HepG2 (cell line): ENCODE results near the gene NPPB. TPM values are rescaled to one million over a fixed set of nuclear protein-coding genes. Genes with fewer than 3 reads are reported as not detected.

ENCODE experiments used
- ATAC-seq: fragments of 200-7000 bp; cut with Tn5 transposase; 3 replicates; pipeline ENCODE4 v1.9.1; 2020; ENCODE audit warnings: mild to moderate bottlenecking, moderate library complexity
- BruUV-seq: library from RNA; stranded (reverse); fragments of 400-500 nt; replicated peaks from 2 replicates; lab custom pipeline; 2021; lab: Mats Ljungman, UMichigan
- CTCF ChIA-PET: fragments of 300-600 bp; formaldehyde crosslinking; extraction: SDS; loops from one replicate; lab custom pipeline; 2021; ENCODE audit warnings: low total read pairs, inconsistent platforms, low intra/inter-chr PET ratio; lab: Yijun Ruan, JAX
- POLR2A ChIA-PET: fragments of 350-600 bp; sonication (Branson Sonifier 250); formaldehyde crosslinking; loops from one replicate; lab custom pipeline; 2020; ENCODE audit warnings: antibody characterized with exemption, inconsistent platforms; lab: Yijun Ruan, JAX
- DNase-seq: peaks from one replicate; pipeline ENCODE4 v3.0.0-alpha.2; 2015; ENCODE audit warnings: low spot score
- FAIRE-seq: peaks from 3 replicates; lab custom pipeline; 2011; peaks lifted over from hg19 to GRCh38; lab: Jason Lieb, UNC
- H2AFZ ChIP-seq: one replicate; pipeline ENCODE4 v1.6.1; 2011; ENCODE audit warnings: low read length, inconsistent platforms
- H3K27ac ChIP-seq: fragments of 300-600 bp; 3 replicates; pipeline ENCODE4 v1.8.0; 2011; ENCODE audit warnings: mixed run types, mild to moderate bottlenecking, mixed read lengths, low read length, inconsistent platforms; ENCODE audit not compliant: insufficient read depth; ENCODE audit errors: extremely low read length
- H3K27me3 ChIP-seq, 2 experiments: fragments of 200-600 bp in 1 of 2; 2 replicates in 1 of 2; 3 replicates in 1 of 2; pipeline versions ENCODE4 v1.6.0 to v1.8.0; 2011; ENCODE audit warnings: low read length in 2 of 2, mild to moderate bottlenecking in 2 of 2, moderate library complexity in 2 of 2, inconsistent platforms in 1 of 2; ENCODE audit not compliant: insufficient read depth in 2 of 2, control insufficient read depth in 1 of 2
- H3K36me3 ChIP-seq, 2 experiments: fragments of 200-600 bp in 1 of 2; replicated peaks in 1 of 2; 2 replicates in 1 of 2; 3 replicates in 1 of 2; pipeline versions ENCODE4 v1.5.1 to v1.8.0; 2011; ENCODE audit warnings: low read length in 2 of 2, inconsistent platforms in 1 of 2; ENCODE audit not compliant: insufficient read depth in 2 of 2, control insufficient read depth in 1 of 2
- H3K4me1 ChIP-seq: 2 replicates; pipeline ENCODE4 v1.5.1; 2012; ENCODE audit warnings: low read length, inconsistent platforms; ENCODE audit not compliant: insufficient read depth
- H3K4me2 ChIP-seq: 2 replicates; pipeline ENCODE4 v1.6.0; 2011; ENCODE audit warnings: low read depth, low read length, inconsistent platforms
- H3K4me3 ChIP-seq, 3 experiments: fragments of 200-600 bp in 1 of 3; sonication (generic), shearing (Covaris generic) in 1 of 3; replicated peaks in 1 of 3; 2 replicates each; pipeline ENCODE4 v1.5.1; 2011 to 2016; ENCODE audit warnings: low read length in 3 of 3, inconsistent platforms in 2 of 3, low read depth in 2 of 3, mild to moderate bottlenecking in 2 of 3, control low read depth in 1 of 3, mixed read lengths in 1 of 3; ENCODE audit not compliant: insufficient read depth in 1 of 3
- H3K79me2 ChIP-seq: one replicate; pipeline ENCODE4 v1.6.1; 2011; ENCODE audit warnings: low read length, inconsistent platforms; ENCODE audit not compliant: insufficient read depth
- H3K9ac ChIP-seq: 2 replicates; pipeline ENCODE4 v1.6.0; 2011; ENCODE audit warnings: mild to moderate bottlenecking, low read depth, low read length, inconsistent platforms; ENCODE audit not compliant: insufficient read depth
- H3K9me3 ChIP-seq: 2 replicates; pipeline ENCODE4 v1.5.1; 2012; ENCODE audit warnings: mild to moderate bottlenecking, low read length
- H4K20me1 ChIP-seq: 2 replicates; pipeline ENCODE4 v1.6.0; 2011; ENCODE audit warnings: inconsistent platforms, mild to moderate bottlenecking, low read length, moderate library complexity; ENCODE audit not compliant: insufficient read depth
- ADNP ChIP-seq: sonication (generic); formaldehyde crosslinking; IDR thresholded peaks from 2 replicates; pipeline ENCODE4 v1.4.0; 2020; ENCODE audit warnings: missing genetic modification reagents
- FOXA3 ChIP-seq: IDR thresholded peaks from 2 replicates; pipeline ENCODE4 v1.6.1; 2016; ENCODE audit warnings: missing genetic modification reagents, missing compliant biosample characterization
- FOXC1 ChIP-seq: sonication (generic); formaldehyde crosslinking; IDR thresholded peaks from 2 replicates; pipeline ENCODE4 v1.8.0; 2022; ENCODE audit warnings: mild to moderate bottlenecking, missing genetic modification reagents, borderline replicate concordance
- HNF4G ChIP-seq, 2 experiments: sonication (generic) in 1 of 2; formaldehyde crosslinking in 1 of 2; IDR thresholded peaks; 2 replicates each; pipeline versions ENCODE4 v1.4.0 to v1.6.1; 2011 to 2020; ENCODE audit warnings: borderline replicate concordance in 2 of 2, low read depth in 2 of 2, mild to moderate bottlenecking in 2 of 2, low read length in 1 of 2, missing genetic modification reagents in 1 of 2, moderate library complexity in 1 of 2
- NFIC ChIP-seq: IDR thresholded peaks from 2 replicates; pipeline ENCODE4 v1.6.1; 2012; ENCODE audit warnings: mild to moderate bottlenecking, low read length, inconsistent platforms
- SNRNP70 ChIP-seq: fragments of 200-400 bp; formaldehyde crosslinking; IDR thresholded peaks from 2 replicates; pipeline ENCODE4 v1.6.1; 2017; ENCODE audit warnings: mild to moderate bottlenecking, low read depth, low read length, moderate library complexity
- ZHX2 ChIP-seq, 2 experiments: sonication (generic) in 1 of 2; formaldehyde crosslinking in 1 of 2; IDR thresholded peaks; 2 replicates each; pipeline versions ENCODE4 v1.6.1 to v1.9.0; 2014 to 2022; ENCODE audit warnings: antibody characterized with exemption in 1 of 2, borderline replicate concordance in 1 of 2, inconsistent platforms in 1 of 2, low read depth in 1 of 2, missing genetic modification reagents in 1 of 2
- ZNF121 ChIP-seq: sonication (generic); formaldehyde crosslinking; IDR thresholded peaks from 2 replicates; pipeline ENCODE4 v1.5.0; 2020; ENCODE audit warnings: mild to moderate bottlenecking, missing genetic modification reagents
- ZNF24 ChIP-seq: fragments of 450-650 bp; IDR thresholded peaks from 2 replicates; pipeline ENCODE4 v1.6.1; 2017; ENCODE audit warnings: antibody characterized with exemption, mild to moderate bottlenecking
- ZNF292 ChIP-seq: sonication (generic); formaldehyde crosslinking; IDR thresholded peaks from 2 replicates; pipeline ENCODE4 v1.8.1; 2022; ENCODE audit warnings: mild to moderate bottlenecking, low read depth, missing genetic modification reagents, borderline replicate concordance
- ZNF629 ChIP-seq: sonication (generic); formaldehyde crosslinking; conservative IDR thresholded peaks from 2 replicates; pipeline ENCODE4 v1.5.0; 2020; ENCODE audit warnings: missing genetic modification reagents
- ZSCAN20 ChIP-seq: sonication (generic); formaldehyde crosslinking; IDR thresholded peaks from 2 replicates; pipeline ENCODE4 v1.4.0; 2020; ENCODE audit warnings: missing genetic modification reagents, mild to moderate bottlenecking, borderline replicate concordance
- WGBS: methylation state at CpG from one replicate; pipeline ENCODE4 v1.1.6; 2017; ENCODE audit warnings: low lambda C conversion rate; 5-methylcytosine and 5-hydroxymethylcytosine counted together
- in situ Hi-C: cut with HindIII; loops from 2 replicates; pipeline ENCODE4 v1.10.0; 2017; ENCODE audit warnings: low pct_unique_long_range_greater_than_20kb; ENCODE audit not compliant: extremely low pct_ligation_motif_present
- intact Hi-C: fragments of 100-400 bp; cut with micrococcal nuclease; formaldehyde crosslinking; loops from one replicate; pipeline ENCODE4 v1.10.0; 2022; ENCODE audit not compliant: unreplicated experiment
- polyA plus RNA-seq, 8 experiments: library from polyadenylated mRNA; depleted of rRNA in 3 of 8; stranded (reverse) in 7 of 8; unstranded in 1 of 8; fragments of >200 nt; fragmentation: Illumina TruSeq in 4 of 8; extraction: Trizol in 4 of 8; gene quantifications; 2 replicates each; pipeline versions ENCODE4 v1.2.1 to v1.2.3, GENCODE V29; 2011 to 2016; ENCODE audit warnings: low read depth in 4 of 8, missing spikeins in 1 of 8, mixed read lengths in 1 of 8; ENCODE audit not compliant: insufficient read depth in 1 of 8
- total RNA-seq, 5 experiments: library from RNA; depleted of rRNA; stranded (reverse); fragments of >200 nt; fragmentation: Illumina TruSeq; extraction: Trizol; gene quantifications; 2 replicates each; pipeline ENCODE4 v1.2.3, GENCODE V29; 2016; ENCODE audit warnings: low read depth in 1 of 5

The NPPB gene
- total and polyA plus RNA-seq, 2 of the 13 experiments (the other 11 are each of a cell fraction or from before 2014, with no cell fraction given) = 1.9 TPM; not detected in 1

GRCh38 chr1:11891433-11892186, 32.9 kb upstream of the NPPB start (continued):
- peak; percentile 43; the same call in 1 of the 2 replicates for TF ChIP-seq HNF4G (IDR thresholded peaks at IDR 0.05; ENCODE audit: borderline replicate concordance, low read depth, low read length)
- no peak for TF ChIP-seq HNF4G (CRISPR knock-in tag; IDR thresholded peaks at IDR 0.05; ENCODE audit: borderline replicate concordance, low read depth)
- no peak for TF ChIP-seq NFIC
- TF ChIP-seq FOXC1 (CRISPR knock-in tag) = 0 out of 2 replicates have a peak, but pooled peaks have one; percentile 22
- peak; percentile 88 for TF ChIP-seq ZNF121 (CRISPR knock-in tag)
- peak; percentile 94 for TF ChIP-seq ZNF629 (CRISPR knock-in tag)
- TF ChIP-seq ADNP = peak; percentile 58; the same call in 1 of the 2 replicates
- peak; percentile 10; the same call in 1 of the 2 replicates for TF ChIP-seq ZNF292 (CRISPR knock-in tag)

- Histone ChIP-seq H3K27ac (no peak overlapping the region), H3K36me3 (no peaks in the 10 kb centered on the region), H3K27me3 (peaks cover 0 to 5% of the 10 kb centered on the region in 2 experiments; a peak in 1 of 5 replicates), H4K20me1 (no peaks in the 10 kb centered on the region), H3K9ac (no peak overlapping the region), H3K4me1 (peaks cover 67% of the 10 kb centered on the region), H3K79me2 (no peaks in the 10 kb centered on the region), H2AFZ (no peak overlapping the region), H3K4me3 (no peak overlapping the region), H3K9me3 (no peaks in the 10 kb centered on the region), H3K4me2 (no peak overlapping the region)
- no peak for DNase-seq
- no peak for FAIRE-seq
- in situ Hi-C loops (no loop called here), intact Hi-C loops (no loop called here)
- no TSS peak for BruUV-seq
- ChIA-PET CTCF (no interaction called here), POLR2A (interaction anchor here (0.8 kb wide), 1 partner anchor 19 kb away, joined by 3 read pairs; no protein-coding TSS in a partner anchor)
- WGBS = 30% methylated on average over 2 of the region's 3 CpGs
- no peak; the same call in 1 of the 3 replicates for ATAC-seq
- no peak for TF ChIP-seq SNRNP70
- TF ChIP-seq ZHX2 (IDR thresholded peaks at IDR 0.05; ENCODE audit: low read depth) = no peak
- TF ChIP-seq ZHX2 (CRISPR knock-in tag; IDR thresholded peaks at IDR 0.05; ENCODE audit: borderline replicate concordance) = no peak
- no peak for TF ChIP-seq FOXA3 (CRISPR knock-in tag)
- no peak for TF ChIP-seq ZSCAN20 (CRISPR knock-in tag)
- no peak for TF ChIP-seq ZNF24
Measured at GRCh38 chr1:11888877-11889208, 30.1 kb upstream of the NPPB start.
